Progenitor cell of endocrine pancreas (in vitro differentiated cells): Measurements from ENCODE around the gene MXD4. TPM values are rescaled to one million over a fixed set of nuclear protein-coding genes. Genes with fewer than 3 reads are reported as not detected.

Experiments
- DNase-seq: peaks from one replicate; pipeline ENCODE4 v3.0.0; 2021; ENCODE audit warnings: low spot score; ENCODE audit not compliant: unreplicated experiment
- H3K27ac Mint-ChIP-seq: 2 replicates; pipeline ENCODE4 v1.8.0; 2021; ENCODE audit warnings: mild to moderate bottlenecking, moderate library complexity, mixed read lengths
- H3K27me3 Mint-ChIP-seq: 2 replicates; pipeline ENCODE4 v1.8.0; 2021; ENCODE audit warnings: mixed read lengths
- H3K36me3 Mint-ChIP-seq: 2 replicates; pipeline ENCODE4 v1.8.0; 2022; ENCODE audit warnings: mixed read lengths; ENCODE audit not compliant: insufficient read depth
- H3K4me1 Mint-ChIP-seq: 2 replicates; pipeline ENCODE4 v1.8.0; 2021; ENCODE audit warnings: low read depth, mixed read lengths
- H3K4me3 Mint-ChIP-seq: 2 replicates; pipeline ENCODE4 v1.8.0; 2021; ENCODE audit warnings: low read depth, mild to moderate bottlenecking, moderate library complexity, mixed read lengths
- H3K9me3 Mint-ChIP-seq: 2 replicates; pipeline ENCODE4 v1.8.0; 2021; ENCODE audit warnings: low read depth, mixed read lengths
- total RNA-seq: library from RNA; stranded (reverse); gene quantifications from 2 replicates; pipeline ENCODE4 v1.2.1, GENCODE V29; 2021
- TF ChIP-seq, protein P1 (sequence below): fragments of 200-600 bp; sonication (generic); IDR thresholded peaks from one replicate; pipeline ENCODE4 v1.5.0; 2021; ENCODE audit warnings: antibody characterized with exemption, mild to moderate bottlenecking; ENCODE audit not compliant: unreplicated experiment

The MXD4 gene
- total RNA-seq, 1 donor from 2014 or later: 121 TPM

DNA sequence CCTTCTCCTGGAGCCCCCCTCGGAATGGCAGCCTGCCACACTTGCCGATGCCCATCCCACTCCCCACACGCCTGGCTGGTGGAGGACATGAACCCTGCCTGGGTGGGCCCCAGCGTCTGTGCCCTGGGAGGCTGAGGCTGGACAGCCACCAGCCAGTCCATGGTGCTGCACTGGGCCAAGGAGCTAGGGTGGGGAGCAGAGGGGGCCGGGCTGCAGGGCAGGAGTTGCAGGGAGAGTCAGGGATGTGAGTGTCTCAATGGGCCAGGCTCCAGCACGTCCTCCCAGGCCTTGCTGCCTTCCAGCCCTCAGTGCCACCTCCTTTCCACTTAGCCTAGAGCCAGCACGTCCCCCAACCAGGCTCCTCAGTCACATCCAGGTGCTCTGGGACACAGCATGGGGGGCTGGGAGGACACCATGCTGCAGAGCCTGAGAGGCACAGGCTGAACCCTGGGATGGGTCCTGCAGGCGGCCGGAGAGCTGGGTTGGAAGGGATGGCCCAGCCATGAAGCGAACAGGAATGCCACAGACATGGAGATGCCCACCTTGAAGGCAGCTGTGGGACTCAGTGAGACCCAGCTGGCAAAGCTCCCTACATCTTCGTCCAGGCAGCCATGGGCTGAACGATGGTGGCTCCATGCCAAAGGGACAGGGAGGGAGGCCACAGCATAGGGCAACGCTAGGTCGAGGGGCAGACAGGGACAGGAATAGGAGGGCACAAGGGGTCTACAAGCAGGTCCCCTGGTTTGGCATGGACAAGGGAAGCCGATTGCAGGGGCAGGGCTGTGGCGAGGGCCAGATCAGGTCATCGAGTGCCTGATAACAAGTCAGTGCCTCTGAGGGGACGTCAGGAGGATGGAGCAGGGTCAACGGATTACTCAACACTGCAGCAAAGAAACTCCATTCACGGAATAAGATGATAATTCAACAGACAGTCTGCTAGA lies 30.1 kb upstream of the MXD4 start:
- Mint-ChIP-seq H3K27ac (no peak overlapping the region), H3K36me3 (peaks cover 2% of the 10 kb centered on the region), H3K27me3 (no peaks in the 10 kb centered on the region), H3K4me1 (peaks cover 4% of the 10 kb centered on the region), H3K9me3 (peaks cover 6% of the 10 kb centered on the region), H3K4me3 (no peak overlapping the region)
- DNase-seq: no peak
- TF ChIP-seq, protein P1, sequence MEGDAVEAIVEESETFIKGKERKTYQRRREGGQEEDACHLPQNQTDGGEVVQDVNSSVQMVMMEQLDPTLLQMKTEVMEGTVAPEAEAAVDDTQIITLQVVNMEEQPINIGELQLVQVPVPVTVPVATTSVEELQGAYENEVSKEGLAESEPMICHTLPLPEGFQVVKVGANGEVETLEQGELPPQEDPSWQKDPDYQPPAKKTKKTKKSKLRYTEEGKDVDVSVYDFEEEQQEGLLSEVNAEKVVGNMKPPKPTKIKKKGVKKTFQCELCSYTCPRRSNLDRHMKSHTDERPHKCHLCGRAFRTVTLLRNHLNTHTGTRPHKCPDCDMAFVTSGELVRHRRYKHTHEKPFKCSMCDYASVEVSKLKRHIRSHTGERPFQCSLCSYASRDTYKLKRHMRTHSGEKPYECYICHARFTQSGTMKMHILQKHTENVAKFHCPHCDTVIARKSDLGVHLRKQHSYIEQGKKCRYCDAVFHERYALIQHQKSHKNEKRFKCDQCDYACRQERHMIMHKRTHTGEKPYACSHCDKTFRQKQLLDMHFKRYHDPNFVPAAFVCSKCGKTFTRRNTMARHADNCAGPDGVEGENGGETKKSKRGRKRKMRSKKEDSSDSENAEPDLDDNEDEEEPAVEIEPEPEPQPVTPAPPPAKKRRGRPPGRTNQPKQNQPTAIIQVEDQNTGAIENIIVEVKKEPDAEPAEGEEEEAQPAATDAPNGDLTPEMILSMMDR: no peak

DNA sequence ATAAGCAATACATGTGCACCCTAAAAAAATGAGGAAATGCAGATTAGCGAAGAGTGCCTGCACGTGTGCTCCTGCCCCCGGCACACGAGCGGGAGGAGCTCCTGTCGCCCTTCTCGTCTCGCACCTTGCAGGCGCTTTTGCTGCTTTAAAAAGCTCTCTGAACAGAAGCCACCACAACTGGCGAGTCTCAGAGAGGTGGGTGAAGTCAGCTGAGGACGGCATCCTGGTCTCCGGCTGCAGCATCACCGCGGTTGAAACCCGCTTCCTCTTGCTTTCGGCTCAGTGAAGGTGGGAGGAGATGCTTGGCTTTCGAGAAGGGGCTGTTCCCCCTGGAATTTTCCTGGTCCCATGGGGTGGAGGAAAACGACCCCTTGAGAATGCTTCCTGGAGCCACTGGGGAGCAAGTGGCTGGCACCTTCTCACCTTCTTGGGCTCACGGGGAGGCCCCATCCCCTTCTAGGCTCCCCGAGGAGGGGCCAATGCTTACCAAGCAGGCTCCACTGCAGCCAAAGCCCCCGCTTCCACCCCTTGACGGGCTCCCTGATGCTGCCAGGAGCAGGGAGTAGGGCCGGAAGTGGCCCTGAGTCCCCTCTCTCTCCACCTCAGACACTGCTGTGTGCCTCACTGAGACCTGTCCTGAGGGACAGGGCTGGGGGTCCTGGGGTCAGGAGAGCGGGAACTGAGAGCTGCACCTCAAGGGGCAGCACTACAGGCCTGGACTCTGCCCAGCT lies 29.2 kb upstream of the MXD4 start:
- H3K27ac Mint-ChIP-seq: no peak overlapping the region
- H3K4me1 Mint-ChIP-seq: peaks cover 1% of the 10 kb centered on the region
- H3K27me3 Mint-ChIP-seq: no peaks in the 10 kb centered on the region
- TF ChIP-seq, protein P1: no peak
- peaks cover 2% of the 10 kb centered on the region for H3K36me3 Mint-ChIP-seq
- H3K9me3 Mint-ChIP-seq: peaks cover 6% of the 10 kb centered on the region
- no peak overlapping the region for H3K4me3 Mint-ChIP-seq
- DNase-seq: no peak

DNA sequence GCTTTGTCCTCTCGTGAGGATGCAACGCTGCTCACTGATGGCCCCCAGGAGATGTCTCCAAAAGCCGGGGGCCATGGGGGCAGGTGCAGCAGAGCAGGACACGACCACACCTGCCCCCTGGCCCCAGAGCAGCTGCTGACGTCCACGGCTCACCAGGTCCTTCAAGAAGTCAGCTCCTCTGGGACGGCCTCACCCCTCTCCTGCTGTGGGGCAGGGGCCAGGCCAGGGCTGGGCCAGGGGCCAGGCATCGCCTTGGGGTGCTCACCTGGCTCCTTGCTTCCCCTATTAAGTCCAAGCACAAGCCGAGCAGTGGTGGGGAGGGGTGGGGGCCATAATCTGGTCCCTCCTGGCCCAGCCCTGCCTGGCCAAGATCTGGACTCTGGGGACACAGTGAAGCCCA lies 28.6 kb upstream of the MXD4 start:
- peaks cover 6% of the 10 kb centered on the region for H3K9me3 Mint-ChIP-seq
- no peak overlapping the region for H3K4me3 Mint-ChIP-seq
- DNase-seq: no peak
- TF ChIP-seq, protein P1: no peak
- H3K4me1 Mint-ChIP-seq: no peaks in the 10 kb centered on the region
- no peak overlapping the region for H3K27ac Mint-ChIP-seq
- no peaks in the 10 kb centered on the region for H3K27me3 Mint-ChIP-seq
- peaks cover 2% of the 10 kb centered on the region for H3K36me3 Mint-ChIP-seq

DNA sequence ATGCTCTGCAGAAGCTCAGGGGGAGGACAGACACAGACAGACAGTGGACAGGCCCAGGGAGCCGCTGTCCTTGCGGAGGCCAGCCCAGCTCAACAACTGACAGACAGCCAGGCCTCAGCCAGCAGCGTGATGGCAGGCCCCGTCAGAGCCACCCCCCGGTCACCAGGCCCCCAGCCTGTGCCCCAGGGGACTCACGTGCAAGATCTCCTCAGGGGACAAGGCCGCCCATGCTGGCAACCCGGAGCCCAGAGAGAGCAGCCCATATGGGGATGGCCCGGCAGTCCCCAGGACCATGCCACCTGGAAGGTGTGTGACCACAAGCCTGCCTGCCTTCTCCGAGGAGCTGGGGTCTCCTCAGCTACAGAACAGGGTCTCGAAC lies 28.0 kb upstream of the MXD4 start:
- TF ChIP-seq, protein P1: no peak
- DNase-seq: no peak
- H3K4me1 Mint-ChIP-seq: no peaks in the 10 kb centered on the region
- no peak overlapping the region for H3K27ac Mint-ChIP-seq
- no peak overlapping the region for H3K4me3 Mint-ChIP-seq
- H3K36me3 Mint-ChIP-seq: peaks cover 2% of the 10 kb centered on the region
- peaks cover 6% of the 10 kb centered on the region for H3K9me3 Mint-ChIP-seq
- H3K27me3 Mint-ChIP-seq: no peaks in the 10 kb centered on the region

DNA sequence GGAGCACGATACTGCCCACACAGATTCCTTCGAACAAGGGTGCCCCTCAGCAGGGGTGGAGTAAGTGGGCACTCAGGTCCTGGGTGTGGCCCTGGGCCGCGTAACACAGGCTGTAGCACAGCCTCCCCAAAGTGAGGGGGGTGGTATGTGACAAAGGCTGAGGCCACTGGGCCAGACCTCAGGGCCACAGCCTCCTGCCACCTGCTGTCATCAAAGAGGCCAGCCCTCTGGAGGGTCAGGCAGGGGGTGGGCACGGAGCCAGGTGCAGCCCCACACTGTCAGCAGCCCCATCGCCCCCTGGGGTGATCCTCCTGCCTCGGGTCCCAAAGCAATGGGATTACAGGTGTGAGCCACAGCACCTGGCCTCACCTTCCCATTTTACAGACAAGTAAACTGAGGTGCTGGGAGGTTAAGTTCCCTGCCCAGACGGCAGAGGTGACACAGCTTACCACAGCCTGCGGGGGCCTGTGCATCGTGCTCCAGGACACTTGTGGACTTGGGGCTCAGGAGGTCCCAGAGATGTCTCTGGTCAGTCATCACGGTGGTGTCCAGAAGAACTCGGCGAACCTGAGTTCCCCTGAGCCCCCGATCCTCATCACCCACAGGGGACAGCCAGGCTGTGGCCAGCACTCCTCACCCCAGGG lies 27.5 kb upstream of the MXD4 start:
- Mint-ChIP-seq H3K4me3 (no peak overlapping the region), H3K9me3 (peaks cover 5% of the 10 kb centered on the region), H3K27ac (no peak overlapping the region), H3K27me3 (no peaks in the 10 kb centered on the region), H3K4me1 (no peaks in the 10 kb centered on the region), H3K36me3 (peaks cover 2% of the 10 kb centered on the region)
- TF ChIP-seq, protein P1: no peak
- no peak for DNase-seq
